Measurements from ENCODE around the gene UBXN4.

Gene UBXN4

GRCh38 chr2:135756692-135757091 is 15.0 kb downstream of the UBXN4 start:
- Histone ChIP-seq H2AFZ (ENCODE audit: low read length) (no peak overlapping the region), H3K4me3 (ENCODE audit: low read depth, low read length, poor library complexity, severe bottlenecking) (no peak overlapping the region), H3F3A (ENCODE audit: insufficient read depth, low read length) (no peaks in the 10 kb centered on the region), H3K4me1 (ENCODE audit: insufficient read depth, low read length, severe bottlenecking) (no peaks in the 10 kb centered on the region), H3K9ac (ENCODE audit: low read length) (no peak overlapping the region), H3K9me2 (ENCODE audit: low read depth, low read length) (no peaks in the 10 kb centered on the region), H3K27ac (ENCODE audit: low read depth, low read length, poor library complexity, severe bottlenecking) (no peak overlapping the region), H3K79me2 (ENCODE audit: insufficient read depth, low read length) (no peaks in the 10 kb centered on the region), H4K20me1 (ENCODE audit: insufficient read depth, low read length) (no peaks in the 10 kb centered on the region), H3K27me3 (ENCODE audit: insufficient read depth, low read length) (no peaks in the 10 kb centered on the region), H3K36me3 (ENCODE audit: insufficient read depth, low read length) (peaks cover 93% of the 10 kb centered on the region), H3K4me2 (ENCODE audit: low read length) (no peak overlapping the region), H3K9me3 (ENCODE audit: low read length) (peaks cover 9% of the 10 kb centered on the region; the same call in 1 of the 2 replicates)
- TF ChIP-seq EZH2 (IDR thresholded peaks at IDR 0.05; ENCODE audit: borderline replicate concordance, low read length) (no peak), CTCF (IDR thresholded peaks at IDR 0.05; ENCODE audit: low read length) (no peak)

- Histone ChIP-seq H3K9ac (ENCODE audit: low read length) (no peak overlapping the region), H3K36me3 (ENCODE audit: insufficient read depth, low read length) (peaks cover 88% of the 10 kb centered on the region), H3K9me2 (ENCODE audit: low read depth, low read length) (no peaks in the 10 kb centered on the region), H3K4me2 (ENCODE audit: low read length) (no peak overlapping the region), H3K4me3 (ENCODE audit: low read depth, low read length, poor library complexity, severe bottlenecking) (no peak overlapping the region), H4K20me1 (ENCODE audit: insufficient read depth, low read length) (no peaks in the 10 kb centered on the region), H3K27me3 (ENCODE audit: insufficient read depth, low read length) (no peaks in the 10 kb centered on the region), H3K79me2 (ENCODE audit: insufficient read depth, low read length) (no peaks in the 10 kb centered on the region), H3K4me1 (ENCODE audit: insufficient read depth, low read length, severe bottlenecking) (no peaks in the 10 kb centered on the region), H3K27ac (ENCODE audit: low read depth, low read length, poor library complexity, severe bottlenecking) (no peak overlapping the region), H3K9me3 (ENCODE audit: low read length) (no peaks in the 10 kb centered on the region), H2AFZ (ENCODE audit: low read length) (no peak overlapping the region), H3F3A (ENCODE audit: insufficient read depth, low read length) (no peaks in the 10 kb centered on the region)
- TF ChIP-seq EZH2 (IDR thresholded peaks at IDR 0.05; ENCODE audit: borderline replicate concordance, low read length), result no peak
- no peak for TF ChIP-seq CTCF (IDR thresholded peaks at IDR 0.05; ENCODE audit: low read length)
These were observed 20.4 kb downstream of the UBXN4 start for GRCh38 chr2:135762022-135762421.

- Histone ChIP-seq H4K20me1 (ENCODE audit: insufficient read depth, low read length) (no peaks in the 10 kb centered on the region), H3K9me3 (ENCODE audit: low read length) (no peaks in the 10 kb centered on the region), H3K4me2 (ENCODE audit: low read length) (no peak overlapping the region), H3K4me1 (ENCODE audit: insufficient read depth, low read length, severe bottlenecking) (no peaks in the 10 kb centered on the region), H2AFZ (ENCODE audit: low read length) (no peak overlapping the region), H3F3A (ENCODE audit: insufficient read depth, low read length) (no peaks in the 10 kb centered on the region), H3K9me2 (ENCODE audit: low read depth, low read length) (no peaks in the 10 kb centered on the region), H3K9ac (ENCODE audit: low read length) (no peak overlapping the region), H3K27me3 (ENCODE audit: insufficient read depth, low read length) (no peaks in the 10 kb centered on the region), H3K79me2 (ENCODE audit: insufficient read depth, low read length) (no peaks in the 10 kb centered on the region), H3K4me3 (ENCODE audit: low read depth, low read length, poor library complexity, severe bottlenecking) (no peak overlapping the region), H3K27ac (ENCODE audit: low read depth, low read length, poor library complexity, severe bottlenecking) (no peak overlapping the region), H3K36me3 (ENCODE audit: insufficient read depth, low read length) (peaks cover 88% of the 10 kb centered on the region)
- TF ChIP-seq CTCF (IDR thresholded peaks at IDR 0.05; ENCODE audit: low read length), result no peak
- TF ChIP-seq EZH2 (IDR thresholded peaks at IDR 0.05; ENCODE audit: borderline replicate concordance, low read length), result no peak
These were observed 20.9 kb downstream of the UBXN4 start for GRCh38 chr2:135762530-135762929.

All from OCI-LY1 (cell line).